Tongue (tissue), 2 donors: ENCODE measurements around the gene DHRS4L2. TPM values are rescaled to one million over a fixed set of nuclear protein-coding genes. Genes with fewer than 3 reads are reported as not detected.
"Not testable (repeated sequence)": the region's sequence is repeated elsewhere in the genome, so short reads cannot be mapped to it uniquely, and the experiment has no call there.

Experiments
- DNase-seq: peaks from one replicate; pipeline ENCODE4 v3.0.0-alpha.2; 2015
- total RNA-seq: library from RNA; depleted of rRNA; stranded (reverse); fragments of >200 nt; gene quantifications from one replicate; pipeline ENCODE4 v1.2.3, GENCODE V29; 2014

Gene DHRS4L2
- total RNA-seq: 8.2 TPM

GRCh38 chr14:23988607-23989363 is at the start of gene DHRS4L2:
Gene DHRS4L2, plus strand, starts transcription at chr14:23988929. Its CDS starts 19 bp downstream, at chr14:23988948.
- peak; percentile 89 for DNase-seq

GRCh38 chr14:23939607-23940326 is 49.0 kb upstream of the DHRS4L2 start:
- DNase-seq: no peak

- DNase-seq: no peak
Measured at GRCh38 chr14:23941230-23941629, 47.5 kb upstream of the DHRS4L2 start.

- DNase-seq: no peak
Measured at GRCh38 chr14:23941669-23942068, 47.1 kb upstream of the DHRS4L2 start.

- no peak for DNase-seq
Measured at GRCh38 chr14:23942587-23942986, 46.1 kb upstream of the DHRS4L2 start.

GRCh38 chr14:23949069-23949468 is 39.7 kb upstream of the DHRS4L2 start:
- DNase-seq: not testable (repeated sequence)

GRCh38 chr14:23950411-23951135 is 38.2 kb upstream of the DHRS4L2 start:
- DNase-seq: no peak

GRCh38 chr14:23951136-23951466 is 37.6 kb upstream of the DHRS4L2 start:
- not testable (repeated sequence) for DNase-seq

- DNase-seq: peak; percentile 54
Measured at GRCh38 chr14:23951590-23952201, 37.0 kb upstream of the DHRS4L2 start.

GRCh38 chr14:23953116-23953463 is 35.6 kb upstream of the DHRS4L2 start:
- DNase-seq: not testable (repeated sequence)

- peak; percentile 91 for DNase-seq
Measured at GRCh38 chr14:23953464-23954278, 35.1 kb upstream of the DHRS4L2 start, which contains the start of gene DHRS4. Gene DHRS4, plus strand, starts transcription at chr14:23953770. Its CDS starts 19 bp downstream, at chr14:23953789.

- DNase-seq: not testable (repeated sequence)
Measured at GRCh38 chr14:23954279-23954614, 34.5 kb upstream of the DHRS4L2 start.

GRCh38 chr14:23954965-23955364 is 33.8 kb upstream of the DHRS4L2 start:
- DNase-seq: not testable (repeated sequence)

- not testable (repeated sequence) for DNase-seq
Measured at GRCh38 chr14:23955811-23956210, 32.9 kb upstream of the DHRS4L2 start.

GRCh38 chr14:23957913-23958569 is 30.7 kb upstream of the DHRS4L2 start:
- not testable (repeated sequence) for DNase-seq

- DNase-seq: not testable (repeated sequence)
Measured at GRCh38 chr14:23960899-23961298, 27.8 kb upstream of the DHRS4L2 start.

GRCh38 chr14:23961704-23962103 is 27.0 kb upstream of the DHRS4L2 start:
- DNase-seq: not testable (repeated sequence)

- DNase-seq: not testable (repeated sequence)
Measured at GRCh38 chr14:23969130-23969480, 19.6 kb upstream of the DHRS4L2 start.

GRCh38 chr14:23969481-23970282 is 19.0 kb upstream of the DHRS4L2 start:
- peak; percentile 41 for DNase-seq

- DNase-seq: not testable (repeated sequence)
Measured at GRCh38 chr14:23970283-23970659, 18.5 kb upstream of the DHRS4L2 start.
